ENCODE data around the gene GPR89A. TPM values are rescaled to one million over a fixed set of nuclear protein-coding genes. Genes with fewer than 3 reads are reported as not detected.

Gene GPR89A
- polyA plus RNA-seq, 3 donors: 7.2 to 8.1 (median 8.1) TPM

DNA sequence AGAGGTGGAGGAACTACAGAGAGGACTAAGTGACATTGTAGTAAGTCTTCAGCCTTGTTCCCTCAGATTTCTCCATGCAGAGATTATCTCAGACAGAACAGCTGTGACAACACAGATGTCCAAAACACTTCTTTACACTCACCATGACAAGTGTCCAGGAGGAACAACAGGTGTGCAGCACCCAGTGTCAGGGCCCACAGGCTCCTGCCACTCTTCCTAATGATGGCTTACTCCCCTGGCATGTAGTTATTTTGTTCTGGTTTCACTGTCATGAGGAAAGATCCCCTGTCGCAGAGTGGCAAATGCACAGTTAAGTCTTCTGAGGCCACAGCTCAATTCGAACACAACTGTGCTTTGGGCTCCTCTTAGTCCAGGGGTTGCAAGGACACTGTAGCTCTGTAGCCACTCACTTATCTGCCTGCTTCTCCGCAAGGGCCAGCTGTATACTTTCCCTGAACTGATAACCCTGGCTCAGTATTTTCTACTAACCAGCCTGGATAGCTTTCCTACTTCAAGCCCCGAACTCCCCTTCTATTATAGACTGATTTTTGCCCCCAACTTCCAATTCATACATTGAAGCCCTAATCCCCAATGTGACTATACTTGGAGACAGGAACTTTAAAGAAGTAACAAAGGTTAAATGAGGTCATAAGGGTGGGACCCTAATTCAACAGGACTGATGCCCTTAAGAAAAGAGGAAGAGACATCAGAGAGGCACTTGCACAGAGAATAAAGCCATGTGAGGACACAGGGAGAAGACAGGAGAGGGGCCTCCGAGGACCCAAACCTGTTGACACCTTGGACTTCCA lies 88.2 kb downstream of the GPR89A start:
- Histone ChIP-seq H3K79me2 (ENCODE audit: insufficient read depth, low read length) (no peaks in the 10 kb centered on the region), H3K4me3 (replicated peaks in 1 of 3; ENCODE audit: low read depth in 2 of 3, low read length in 3 of 3) (no peak overlapping the region), H3K9ac (ENCODE audit: insufficient read depth, low read length, poor library complexity, severe bottlenecking) (no peak overlapping the region), H3K36me3 (replicated peaks in 1 of 2; ENCODE audit: control insufficient read depth in 1 of 2, insufficient read depth in 2 of 2, low read length in 2 of 2) (no peaks in the 10 kb centered on the region), H4K20me1 (ENCODE audit: insufficient read depth, low read length) (no peaks in the 10 kb centered on the region), H3K4me1 (ENCODE audit: control insufficient read depth in 1 of 2, insufficient read depth in 2 of 2, low read length in 2 of 2) (peaks cover 10 to 15% of the 10 kb centered on the region in 2 donors), H3K4me2 (replicated peaks; ENCODE audit: extremely low read depth, low read length, poor library complexity, severe bottlenecking) (no peak overlapping the region), H2AFZ (ENCODE audit: insufficient read depth, low read depth, low read length, poor library complexity, severe bottlenecking) (no peak overlapping the region), H3K27me3 (ENCODE audit: control insufficient read depth in 2 of 2, insufficient read depth in 2 of 2, low read length in 2 of 2) (no peaks in the 10 kb centered on the region), H3K27ac (ENCODE audit: low read depth in 1 of 2, low read length in 2 of 2) (no peak overlapping the region), H3K9me3 (replicated peaks in 1 of 2; ENCODE audit: control insufficient read depth in 1 of 2, insufficient read depth in 1 of 2, low read length in 2 of 2) (no peaks in the 10 kb centered on the region)
- Mint-ChIP-seq H3K27ac (peak overlapping the region in 1 of 7 donors; percentile 14), H3K4me3 (no peak overlapping the region), H3K9me3 (peaks cover 0 to 4% (median 0%) of the 10 kb centered on the region in 7 donors), H3K36me3 (no peaks in the 10 kb centered on the region), H3K27me3 (ENCODE audit: low read depth in 3 of 3) (peaks cover 0 to 9% (median 1%) of the 10 kb centered on the region in 3 donors), H3K4me1 (peaks cover 24% of the 10 kb centered on the region)
- 87% methylated on average over 3 of the region's 5 CpGs for WGBS (ENCODE audit: insufficient coverage)
- intact Hi-C loops (cut with micrococcal nuclease): no loop called here
- DNase-seq: peak in 2 of 3 donors; percentile 7 to 22
- no peak for TF ChIP-seq CTCF (IDR thresholded peaks at IDR 0.05)

DNA sequence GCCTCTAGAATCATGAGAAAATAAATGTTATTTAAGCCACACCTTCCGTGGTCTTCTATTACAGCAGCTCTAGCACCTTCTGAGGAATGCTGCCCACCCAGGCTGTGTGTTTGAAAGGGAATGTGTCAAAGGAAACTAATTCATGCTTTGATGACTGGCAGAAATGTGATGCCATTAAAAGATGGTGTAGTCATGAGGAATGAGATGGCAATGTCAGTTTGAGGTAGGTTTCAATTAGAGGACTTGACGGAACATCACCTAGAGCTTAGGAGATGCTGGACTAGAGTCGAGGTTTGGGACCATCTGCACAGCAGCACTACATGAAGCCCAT lies 88.8 kb downstream of the GPR89A start:
- peak overlapping the region in 1 of 7 donors; percentile 12 for H3K27ac Mint-ChIP-seq
- H3K4me1 Mint-ChIP-seq: peaks cover 18% of the 10 kb centered on the region
- no peaks in the 10 kb centered on the region for H3K27me3 ChIP-seq (ENCODE audit: control insufficient read depth in 2 of 2, insufficient read depth in 2 of 2, low read length in 2 of 2)
- H3K4me2 ChIP-seq (replicated peaks; ENCODE audit: extremely low read depth, low read length, poor library complexity, severe bottlenecking): no peak overlapping the region
- H3K27me3 Mint-ChIP-seq (ENCODE audit: low read depth in 3 of 3): peaks cover 0 to 11% (median 1%) of the 10 kb centered on the region in 3 donors
- H3K36me3 Mint-ChIP-seq: no peaks in the 10 kb centered on the region
- H3K27ac ChIP-seq (ENCODE audit: low read depth in 1 of 2, low read length in 2 of 2): no peak overlapping the region
- H3K4me3 Mint-ChIP-seq: no peak overlapping the region
- DNase-seq: no peak
- no peaks in the 10 kb centered on the region for H4K20me1 ChIP-seq (ENCODE audit: insufficient read depth, low read length)
- no peak overlapping the region for H2AFZ ChIP-seq (ENCODE audit: insufficient read depth, low read depth, low read length, poor library complexity, severe bottlenecking)
- no peak for TF ChIP-seq CTCF (IDR thresholded peaks at IDR 0.05)
- no peaks in the 10 kb centered on the region for H3K36me3 ChIP-seq (replicated peaks in 1 of 2; ENCODE audit: control insufficient read depth in 1 of 2, insufficient read depth in 2 of 2, low read length in 2 of 2)
- H3K9me3 Mint-ChIP-seq: peaks cover 0 to 4% (median 0%) of the 10 kb centered on the region in 7 donors
- peaks cover 10 to 15% of the 10 kb centered on the region in 2 donors for H3K4me1 ChIP-seq (ENCODE audit: control insufficient read depth in 1 of 2, insufficient read depth in 2 of 2, low read length in 2 of 2)
- no peaks in the 10 kb centered on the region for H3K9me3 ChIP-seq (replicated peaks in 1 of 2; ENCODE audit: control insufficient read depth in 1 of 2, insufficient read depth in 1 of 2, low read length in 2 of 2)
- no CpG with 5 or more reads among the region's 3 CpGs for WGBS (ENCODE audit: insufficient coverage)
- no peak overlapping the region for H3K9ac ChIP-seq (ENCODE audit: insufficient read depth, low read length, poor library complexity, severe bottlenecking)
- H3K4me3 ChIP-seq (replicated peaks in 1 of 3; ENCODE audit: low read depth in 2 of 3, low read length in 3 of 3): no peak overlapping the region
- no peaks in the 10 kb centered on the region for H3K79me2 ChIP-seq (ENCODE audit: insufficient read depth, low read length)
- intact Hi-C loops (cut with micrococcal nuclease): no loop called here
